SU-DHL-6 (cell line): ENCODE measurements around the gene B4GALT5.
A peak's percentile ranks its signal among the peaks of the same experiment; 100 is the strongest.

ENCODE experiments used
- H2AFZ ChIP-seq: fragments of 200-600 bp; sonication (generic); 2 replicates; pipeline ENCODE4 v1.6.1; 2014; ENCODE audit warnings: low read depth, mild to moderate bottlenecking, moderate library complexity, mixed read lengths, antibody characterized with exemption, low read length; ENCODE audit not compliant: severe bottlenecking
- H3F3A ChIP-seq: fragments of 200-600 bp; shearing (Covaris generic); 2 replicates; pipeline ENCODE4 v1.6.0; 2016; ENCODE audit warnings: antibody characterized with exemption, mild to moderate bottlenecking; ENCODE audit not compliant: insufficient read depth
- H3K27ac ChIP-seq: fragments of 200-600 bp; sonication (generic); 2 replicates; pipeline ENCODE4 v1.5.1; 2016; ENCODE audit warnings: low read depth, mild to moderate bottlenecking, low read length, moderate library complexity, mixed read lengths
- H3K27me3 ChIP-seq: fragments of 200-600 bp; sonication (generic), shearing (Covaris generic); 2 replicates; pipeline ENCODE4 v1.6.0; 2014; ENCODE audit warnings: mild to moderate bottlenecking, low read length
- H3K36me3 ChIP-seq: fragments of 200-600 bp; sonication (generic); 2 replicates; pipeline ENCODE4 v1.6.1; 2014; ENCODE audit warnings: mild to moderate bottlenecking, low read length, mixed read lengths
- H3K4me2 ChIP-seq: fragments of 300-600, 200-600 bp; shearing (Covaris generic), sonication (generic); 2 replicates; pipeline ENCODE4 v1.6.0; 2014; ENCODE audit warnings: low read length, low read depth, mild to moderate bottlenecking; ENCODE audit not compliant: poor library complexity, severe bottlenecking
- H3K4me3 ChIP-seq: fragments of 200-600 bp; sonication (generic); 2 replicates; pipeline ENCODE4 v1.5.1; 2014; ENCODE audit warnings: antibody characterized with exemption, low read length, mild to moderate bottlenecking, mixed read lengths; ENCODE audit not compliant: insufficient read depth, poor library complexity, severe bottlenecking
- H3K79me2 ChIP-seq: fragments of 200-600 bp; sonication (generic); 2 replicates; pipeline ENCODE4 v1.6.1; 2014; ENCODE audit warnings: mild to moderate bottlenecking, low read length, moderate library complexity; ENCODE audit not compliant: insufficient read depth
- H3K9ac ChIP-seq: fragments of 200-600 bp; sonication (generic); 2 replicates; pipeline ENCODE4 v1.7.0; 2014; ENCODE audit warnings: mild to moderate bottlenecking, low read length
- H3K9me2 ChIP-seq: fragments of 200-600 bp; sonication (generic); replicated peaks from 2 replicates; pipeline ENCODE4 v1.6.1; 2014; ENCODE audit warnings: low read length; ENCODE audit not compliant: insufficient read depth
- H3K9me3 ChIP-seq: fragments of 200-600 bp; sonication (generic); 2 replicates; pipeline ENCODE4 v1.6.1; 2014; ENCODE audit warnings: low read length, mixed read lengths; ENCODE audit not compliant: insufficient read depth
- H4K20me1 ChIP-seq: fragments of 200-600 bp; sonication (generic); 2 replicates; pipeline ENCODE4 v1.6.1; 2014; ENCODE audit warnings: low read depth, mild to moderate bottlenecking, antibody characterized with exemption, low read length, moderate library complexity, mixed read lengths
- CTCF ChIP-seq: fragments of 200-600 bp; sonication (generic); IDR thresholded peaks from one replicate; pipeline ENCODE4 v1.5.1; 2017; ENCODE audit warnings: antibody characterized with exemption, mild to moderate bottlenecking, low read length, moderate library complexity; ENCODE audit not compliant: insufficient read depth, poor library complexity, severe bottlenecking
- EZH2phosphoT487 ChIP-seq: fragments of 200-600 bp; sonication (generic), shearing (Covaris generic); conservative IDR thresholded peaks from 2 replicates; pipeline ENCODE4 v1.6.1; 2018; ENCODE audit warnings: mild to moderate bottlenecking, antibody characterized with exemption, low read length, moderate library complexity, mixed read lengths

The B4GALT5 gene

GRCh38 chr20:49665796-49666195 lies 47.9 kb downstream of the B4GALT5 start:
- Histone ChIP-seq H4K20me1 (peaks cover 4% of the 10 kb centered on the region; the same call in 1 of the 2 replicates), H2AFZ (no peak overlapping the region), H3K27ac (peak overlapping the region; percentile 56; the same call in 1 of the 2 replicates), H3K27me3 (no peaks in the 10 kb centered on the region), H3K36me3 (no peaks in the 10 kb centered on the region), H3K4me2 (peak overlapping the region; percentile 25), H3K9me2 (no peaks in the 10 kb centered on the region), H3F3A (peaks cover 48% of the 10 kb centered on the region), H3K9me3 (no peaks in the 10 kb centered on the region), H3K4me3 (no peak overlapping the region), H3K9ac (no peak overlapping the region), H3K79me2 (peaks cover 98% of the 10 kb centered on the region)
- TF ChIP-seq EZH2phosphoT487, result no peak
- no peak for TF ChIP-seq CTCF

GRCh38 chr20:49664612-49665313 lies 48.9 kb downstream of the B4GALT5 start:
- no peaks in the 10 kb centered on the region for H3K9me3 ChIP-seq
- TF ChIP-seq EZH2phosphoT487 (no peak), CTCF (no peak)
- no peak overlapping the region for H2AFZ ChIP-seq
- H3K36me3 ChIP-seq, result no peaks in the 10 kb centered on the region
- peaks cover 98% of the 10 kb centered on the region for H3K79me2 ChIP-seq
- H3K27me3 ChIP-seq, result no peaks in the 10 kb centered on the region
- peak overlapping the region; percentile 28; the same call in 1 of the 2 replicates for H3K27ac ChIP-seq
- peaks cover 4% of the 10 kb centered on the region; the same call in 1 of the 2 replicates for H4K20me1 ChIP-seq
- no peak overlapping the region for H3K4me2 ChIP-seq
- H3K9me2 ChIP-seq, result no peaks in the 10 kb centered on the region
- no peak overlapping the region for H3K4me3 ChIP-seq
- peaks cover 38% of the 10 kb centered on the region for H3F3A ChIP-seq
- H3K9ac ChIP-seq, result no peak overlapping the region

- no peak overlapping the region for H2AFZ ChIP-seq
- H3K79me2 ChIP-seq, result peaks cover 98% of the 10 kb centered on the region
- peaks cover 21% of the 10 kb centered on the region for H3F3A ChIP-seq
- H3K27ac ChIP-seq, result peak overlapping the region; percentile 17; the same call in 1 of the 2 replicates
- H4K20me1 ChIP-seq, result peaks cover 4% of the 10 kb centered on the region; the same call in 1 of the 2 replicates
- H3K27me3 ChIP-seq, result no peaks in the 10 kb centered on the region
- no peak overlapping the region for H3K9ac ChIP-seq
- H3K4me3 ChIP-seq, result no peak overlapping the region
- TF ChIP-seq EZH2phosphoT487 (no peak), CTCF (no peak)
- H3K36me3 ChIP-seq, result no peaks in the 10 kb centered on the region
- H3K4me2 ChIP-seq, result no peak overlapping the region
- no peaks in the 10 kb centered on the region for H3K9me3 ChIP-seq
- no peaks in the 10 kb centered on the region for H3K9me2 ChIP-seq
These were observed 50.6 kb downstream of the B4GALT5 start for GRCh38 chr20:49663112-49663511.
